Ovary (tissue), 3 donors: ENCODE measurements around the gene NTRK1.

Source experiments
- CTCF ChIP-seq, 3 donors: fragments of 450-650 bp in 2 of 3; fragments of 200-600 bp in 1 of 3; IDR thresholded peaks; one replicate each; pipeline versions ENCODE4 v1.5.1 to v1.8.0; 2016 to 2022; ENCODE audit warnings: antibody characterized with exemption in 3 of 3, mild to moderate bottlenecking in 1 of 3
- POLR2A ChIP-seq: fragments of 450-650 bp; IDR thresholded peaks from one replicate; pipeline ENCODE4 v1.6.1; 2017; ENCODE audit warnings: antibody characterized with exemption, mild to moderate bottlenecking, moderate library complexity
- donor health status: DM: no; HTN: no; CAD: no.

- TF ChIP-seq CTCF (IDR thresholded peaks at IDR 0.05), result no peak
- TF ChIP-seq POLR2A, result no peak
Measured at GRCh38 chr1:156885880-156886355, 25.3 kb downstream of the NTRK1 start.
